Omental fat pad (tissue), 4 donors: ENCODE data around the gene MVB12B. TPM values are rescaled to one million over a fixed set of nuclear protein-coding genes. Genes with fewer than 3 reads are reported as not detected.

Source experiments
- ATAC-seq: fragments of 150-250 bp; one replicate; pipeline ENCODE4 v1.9.1; 2016; ENCODE audit warnings: mild to moderate bottlenecking, moderate library complexity; ENCODE audit not compliant: low FRiP score
- DNase-seq: peaks from one replicate; pipeline ENCODE4 v3.0.0-alpha.2; 2019; ENCODE audit warnings: low spot score
- CTCF ChIP-seq, 3 donors: fragments of 450-650 bp; IDR thresholded peaks; one replicate each; pipeline ENCODE4 v1.5.1; 2016 to 2017; ENCODE audit warnings: antibody characterized with exemption in 3 of 3, mild to moderate bottlenecking in 3 of 3, moderate library complexity in 2 of 3
- total RNA-seq, 4 donors: library from RNA; depleted of rRNA; stranded (reverse); fragments of >200 nt; gene quantifications; one replicate each; pipeline ENCODE4 v1.1.0, GENCODE V29; 2016

Gene MVB12B
- total RNA-seq, 4 donors from 2014 or later, result 5.5 to 21.4 (median 11.6) TPM

DNA sequence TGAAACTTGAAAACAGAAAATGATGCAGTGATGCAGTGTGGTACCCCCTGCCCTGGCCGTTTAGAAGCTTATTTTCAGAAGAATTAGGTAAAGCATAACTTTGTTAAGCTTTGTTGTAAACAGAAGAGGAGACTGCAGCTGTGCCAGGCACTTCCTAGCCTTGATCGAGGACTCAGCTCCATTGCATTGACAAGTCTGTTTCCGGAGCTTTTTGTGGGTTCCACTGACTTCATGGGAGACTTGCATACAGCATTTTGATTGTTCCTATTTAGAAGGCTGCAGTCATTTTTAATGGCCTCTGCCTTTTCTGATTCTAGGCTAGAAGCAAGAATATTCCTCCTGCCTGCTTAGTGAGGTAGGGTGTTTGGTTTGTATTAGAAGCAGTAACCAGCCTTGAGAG is 12.3 kb downstream of the MVB12B start:
- no peak for TF ChIP-seq CTCF (IDR thresholded peaks at IDR 0.05)
- no peak for ATAC-seq
- no peak for DNase-seq

GRCh38 chr9:126341426-126341825 is 14.8 kb downstream of the MVB12B start:
- ATAC-seq, result no peak
- DNase-seq, result no peak
- no peak for TF ChIP-seq CTCF (IDR thresholded peaks at IDR 0.05)

DNA sequence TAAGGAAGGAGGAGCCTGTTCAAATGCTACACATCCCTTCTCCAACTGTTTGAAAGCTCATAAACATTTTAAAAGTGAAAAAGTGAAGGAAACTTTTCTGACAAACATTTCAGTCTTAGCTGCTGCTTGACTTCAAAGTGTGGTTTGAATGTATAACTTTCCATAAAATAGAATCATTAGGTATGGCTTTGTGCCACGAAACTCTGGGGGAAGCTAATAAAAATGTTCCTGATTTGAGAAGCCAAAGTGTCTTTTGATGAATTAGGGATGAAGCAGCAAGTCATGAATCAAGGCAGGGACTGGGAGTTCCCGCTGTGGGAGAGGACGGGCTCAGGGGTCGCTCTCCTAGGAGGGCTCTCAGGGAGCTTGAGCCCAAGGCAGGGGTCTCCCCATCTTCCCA is 15.3 kb downstream of the MVB12B start:
- no peak for DNase-seq
- ATAC-seq, result no peak
- no peak for TF ChIP-seq CTCF (IDR thresholded peaks at IDR 0.05)

- no peak for TF ChIP-seq CTCF (IDR thresholded peaks at IDR 0.05)
- DNase-seq, result no peak
- no peak for ATAC-seq
Measured at GRCh38 chr9:126342621-126343031, 16.0 kb downstream of the MVB12B start.

GRCh38 chr9:126343271-126343700 is 16.7 kb downstream of the MVB12B start:
- no peak for TF ChIP-seq CTCF (IDR thresholded peaks at IDR 0.05)
- DNase-seq (no peak), ATAC-seq (no peak)

DNA sequence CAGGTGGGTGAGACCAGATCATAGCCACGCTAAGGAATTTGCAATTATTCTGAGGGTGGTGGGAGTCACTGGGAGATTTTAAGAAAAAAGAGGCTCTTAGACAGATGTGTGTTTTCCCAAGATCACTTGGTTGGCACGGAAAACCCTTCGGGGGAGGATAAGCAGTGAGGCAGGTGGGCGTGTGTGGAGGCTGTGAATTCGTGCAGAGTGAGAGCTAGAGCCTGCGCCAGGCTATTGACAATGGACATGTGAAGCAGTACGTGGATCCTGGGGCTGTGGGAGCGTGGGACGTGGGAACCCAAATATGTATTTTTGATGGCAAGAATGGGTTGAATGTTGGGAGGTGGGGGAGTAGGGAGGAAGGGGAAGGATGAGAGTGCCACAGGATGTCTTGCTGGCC is 19.4 kb downstream of the MVB12B start:
- ATAC-seq, result no peak
- TF ChIP-seq CTCF (IDR thresholded peaks at IDR 0.05), result no peak
- DNase-seq, result no peak

DNA sequence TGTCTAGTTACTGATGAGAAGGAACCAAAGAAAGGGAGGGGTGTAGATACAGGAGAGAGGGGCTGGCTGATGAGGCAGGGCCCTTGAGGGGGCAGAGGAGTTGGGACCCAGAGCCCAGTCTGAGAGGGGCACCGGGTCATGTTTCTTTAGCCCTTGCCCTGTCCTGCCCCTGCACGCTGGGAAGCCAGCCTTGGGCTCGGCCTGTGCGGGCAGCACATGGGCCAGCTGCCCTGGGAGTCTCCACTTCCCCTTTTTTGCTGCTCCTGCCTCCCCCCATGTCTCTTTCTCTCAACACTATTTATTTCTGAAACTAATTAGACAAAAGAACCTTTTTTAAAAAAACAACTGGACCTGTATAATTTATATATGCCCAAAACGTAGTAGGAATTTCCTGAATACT is 20.5 kb downstream of the MVB12B start:
- DNase-seq, result no peak
- TF ChIP-seq CTCF (IDR thresholded peaks at IDR 0.05), result no peak
- no peak for ATAC-seq
